Stimulated activated CD4-positive, alpha-beta T cell treated with anti-CD3 and anti-CD28 coated beads, Interleukin-2, amount 100 ng/mL, for 24 hours (primary cell): ENCODE results near the gene BNIP2.
"Not testable (repeated sequence)": the region's sequence is repeated elsewhere in the genome, so short reads cannot be mapped to it uniquely, and the experiment has no call there.

Experiments used
- DNase-seq, 2 donors: peaks; one replicate each; pipeline ENCODE4 v3.0.0-alpha.2; 2020

Gene BNIP2, protein sequence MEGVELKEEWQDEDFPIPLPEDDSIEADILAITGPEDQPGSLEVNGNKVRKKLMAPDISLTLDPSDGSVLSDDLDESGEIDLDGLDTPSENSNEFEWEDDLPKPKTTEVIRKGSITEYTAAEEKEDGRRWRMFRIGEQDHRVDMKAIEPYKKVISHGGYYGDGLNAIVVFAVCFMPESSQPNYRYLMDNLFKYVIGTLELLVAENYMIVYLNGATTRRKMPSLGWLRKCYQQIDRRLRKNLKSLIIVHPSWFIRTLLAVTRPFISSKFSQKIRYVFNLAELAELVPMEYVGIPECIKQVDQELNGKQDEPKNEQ

DNA sequence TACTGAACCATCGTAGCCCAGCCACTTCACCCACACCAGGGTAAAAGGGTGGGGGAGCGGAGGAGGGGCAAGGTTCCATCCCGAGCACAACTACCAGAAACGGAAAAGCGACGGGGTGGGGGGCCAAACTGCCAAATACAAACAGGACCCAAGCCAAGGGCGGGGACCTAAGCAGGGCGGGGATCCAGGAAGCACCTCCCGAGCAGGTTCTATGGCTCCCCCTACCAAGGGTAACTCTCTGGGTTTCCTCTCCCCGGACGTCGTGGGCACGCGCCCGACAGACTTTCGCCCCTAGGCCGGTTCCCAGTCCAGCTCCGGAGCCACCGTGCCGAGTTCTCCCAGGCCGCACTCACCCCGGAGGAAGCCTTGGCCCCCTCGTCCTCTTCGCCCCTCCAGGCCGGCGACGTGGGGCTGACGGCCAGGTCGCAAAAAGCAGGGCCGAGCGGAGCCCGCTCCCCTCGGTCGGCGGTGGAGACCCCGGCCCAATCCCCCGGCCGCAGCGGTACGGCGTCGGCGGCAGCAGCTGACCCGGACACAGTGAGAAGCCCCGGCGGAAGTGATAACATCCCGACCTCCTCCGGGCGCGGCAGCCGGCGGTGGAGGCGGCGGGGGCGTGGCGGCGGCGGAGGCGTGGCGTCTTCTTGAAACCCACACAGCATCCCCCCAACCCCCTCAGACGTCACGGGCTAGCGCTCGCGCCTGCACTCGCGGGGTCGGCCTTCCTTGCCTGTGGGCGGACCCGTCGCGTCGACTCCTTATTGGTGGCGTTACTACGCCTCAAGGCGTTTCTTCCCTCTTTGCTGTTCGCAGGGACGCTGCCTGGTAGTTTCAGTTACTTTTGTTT lies at the start of gene BNIP2:
Gene BNIP2 (minus strand): TSS at position 539 of the 844 bp plus-strand sequence. CDS start 6,863 bp downstream, outside the sequence.
- peak; percentile 96 to 99 for DNase-seq

DNA sequence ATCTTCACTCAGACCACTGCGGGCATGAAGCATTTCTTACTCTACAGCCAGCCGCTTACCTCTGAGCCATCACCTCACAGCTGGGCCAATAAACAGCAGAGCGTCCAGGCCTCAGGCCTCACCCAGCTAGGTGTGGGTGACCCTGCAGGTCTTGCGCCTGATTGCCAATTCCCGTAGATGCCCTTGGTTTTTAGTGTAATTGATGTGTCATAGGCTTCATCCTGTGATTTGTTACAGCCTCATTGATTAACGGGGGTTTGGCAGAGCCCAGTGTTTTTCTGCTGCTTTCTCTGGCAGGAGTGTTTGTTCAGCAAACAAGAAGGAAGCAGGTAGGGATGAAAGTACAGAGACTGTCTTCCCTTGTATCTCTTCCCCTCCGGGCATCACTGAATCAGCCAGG lies 49.6 kb upstream of the BNIP2 start:
- DNase-seq, result no peak

DNA sequence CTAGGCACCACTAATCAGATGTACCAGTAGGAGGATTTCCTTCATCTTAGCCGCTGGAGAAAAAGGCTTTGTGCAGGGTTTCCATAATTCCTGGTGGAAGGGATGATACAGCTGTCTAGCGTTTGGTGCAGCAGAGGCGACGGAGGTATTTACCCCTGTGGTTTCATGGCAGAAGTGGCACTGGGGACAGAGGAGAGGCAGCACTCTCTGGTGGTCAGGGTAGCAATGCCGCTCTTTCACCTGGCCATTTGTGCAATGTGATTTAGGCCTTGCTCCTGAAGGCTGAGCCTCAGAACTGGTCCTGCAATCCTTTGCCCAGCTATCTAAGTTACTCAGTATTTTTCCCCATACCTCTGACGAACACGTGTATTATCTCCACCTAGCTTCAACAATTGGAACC lies 47.1 kb upstream of the BNIP2 start:
- no peak for DNase-seq

DNA sequence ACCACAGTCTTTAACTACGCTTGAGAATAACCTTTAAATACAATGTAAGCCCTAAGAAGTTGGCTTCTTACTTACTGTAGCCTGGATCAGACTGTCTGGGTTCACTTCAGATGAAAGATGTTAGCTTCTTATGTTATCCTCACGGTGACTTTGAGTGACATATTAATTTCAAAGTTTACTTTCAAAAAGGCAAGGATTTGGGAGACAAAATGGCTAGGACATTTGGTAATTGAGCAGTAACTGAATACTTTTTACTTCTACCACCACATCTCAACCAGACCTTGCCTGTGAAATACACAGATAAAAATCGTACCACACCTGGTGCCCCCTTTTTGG lies 36.0 kb upstream of the BNIP2 start:
- DNase-seq, result no peak

DNA sequence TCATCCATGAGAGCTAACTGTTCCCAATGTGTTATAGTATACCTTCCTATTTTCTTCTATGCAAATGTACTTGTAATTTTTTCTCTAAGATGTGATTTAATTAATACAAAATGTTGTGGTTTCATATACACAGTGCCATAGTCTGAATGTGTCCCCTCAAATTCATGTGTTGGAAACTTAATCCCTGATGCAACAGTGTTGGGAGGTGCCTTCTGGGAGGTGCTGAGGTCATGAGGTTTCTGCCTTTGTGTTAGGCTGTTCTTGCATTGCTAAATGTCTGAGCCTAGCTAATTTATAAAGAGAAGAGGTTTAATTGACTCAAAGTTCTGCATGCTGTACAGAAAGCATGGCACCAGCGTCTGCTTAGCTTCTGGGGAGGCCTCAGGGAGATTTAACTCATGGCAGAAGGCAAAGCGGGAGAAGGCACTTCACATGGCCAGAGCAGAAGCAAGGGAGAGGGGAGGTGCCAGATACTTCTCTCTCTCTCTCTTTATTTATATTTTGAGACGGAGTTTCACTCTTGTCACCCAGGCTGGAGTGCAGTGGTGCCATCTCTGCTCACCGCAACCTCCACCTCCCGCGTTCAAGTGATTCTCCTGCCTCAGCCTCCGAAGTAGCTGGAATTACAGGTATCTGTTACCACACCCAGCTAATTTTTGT lies 34.7 kb upstream of the BNIP2 start:
- no peak for DNase-seq

DNA sequence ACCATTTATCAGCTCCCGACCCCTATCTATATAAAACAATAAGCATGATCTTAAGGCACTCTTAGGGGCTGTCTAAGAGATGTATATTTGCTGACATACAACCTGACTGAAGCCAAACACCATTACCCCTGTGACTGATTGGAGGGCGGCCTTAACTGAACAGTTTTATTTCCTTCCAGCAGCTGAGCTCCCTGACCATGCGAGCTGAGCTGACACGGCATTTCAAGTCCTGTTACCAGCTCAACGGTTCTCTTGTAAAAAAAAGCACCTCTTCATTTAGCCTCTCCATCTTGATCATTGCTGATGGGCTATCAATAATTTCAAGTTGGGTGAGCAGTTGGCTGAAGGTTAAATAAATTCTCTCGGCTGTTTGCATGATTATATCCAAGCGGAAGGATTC lies 33.4 kb upstream of the BNIP2 start:
- no peak for DNase-seq

DNA sequence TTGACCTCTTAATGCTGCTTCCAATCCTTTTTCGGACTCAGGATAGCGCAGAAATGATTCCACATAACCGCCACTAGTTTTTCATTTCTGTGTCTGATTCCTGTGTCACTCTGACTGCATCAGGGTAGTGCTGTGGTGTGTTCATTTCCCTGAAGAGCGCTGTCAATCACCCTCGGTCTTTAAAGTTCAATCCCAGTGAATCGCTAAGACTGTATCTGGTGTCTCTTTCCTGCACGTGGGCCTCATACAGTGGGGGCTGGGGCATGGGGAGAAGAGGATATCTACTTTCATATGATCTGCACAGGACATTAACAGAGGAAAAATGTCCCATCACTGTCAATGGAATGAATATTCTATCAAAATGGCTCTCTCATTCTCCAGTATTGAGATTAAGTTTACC lies 32.9 kb upstream of the BNIP2 start:
- DNase-seq, result no peak

DNA sequence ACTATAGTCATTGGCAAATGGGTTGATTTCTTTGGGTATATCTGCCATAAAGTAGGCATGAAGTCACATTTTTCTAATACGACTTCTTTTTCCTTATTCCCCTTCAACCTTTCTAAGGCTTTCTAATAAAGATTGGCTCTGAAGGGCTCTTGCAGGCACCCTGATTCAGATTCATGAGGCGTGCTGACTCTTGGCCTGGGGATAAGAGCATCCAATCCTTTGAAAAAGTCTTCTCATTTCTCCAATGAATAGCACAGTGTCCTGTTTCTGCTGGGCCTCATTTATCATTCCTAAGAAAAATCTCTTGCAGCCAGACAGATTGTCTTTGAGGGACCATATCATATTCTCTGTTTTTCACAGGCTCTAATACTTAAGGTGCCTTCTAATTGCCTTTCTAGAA lies 32.3 kb upstream of the BNIP2 start:
- no peak for DNase-seq

DNA sequence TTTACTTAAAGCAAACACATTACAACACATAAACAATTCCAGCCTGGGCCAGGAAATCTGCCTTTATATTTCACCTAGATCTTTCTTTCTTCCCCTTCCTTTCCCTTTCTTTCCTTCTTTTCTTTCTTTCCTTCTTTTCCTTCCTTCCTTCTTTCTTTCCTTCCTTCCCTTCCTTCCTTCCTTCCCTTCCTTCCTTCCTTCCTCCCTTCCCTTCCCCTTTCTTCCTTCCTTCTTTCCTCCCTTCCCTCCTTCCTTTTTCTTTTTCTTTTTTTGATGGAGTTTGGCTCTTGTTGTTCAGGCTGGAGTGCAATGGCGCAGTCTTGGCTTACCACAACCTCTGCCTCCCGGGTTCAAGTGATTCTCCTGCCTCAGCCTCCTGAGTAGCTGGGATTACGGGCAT lies 24.1 kb upstream of the BNIP2 start:
- no peak for DNase-seq

DNA sequence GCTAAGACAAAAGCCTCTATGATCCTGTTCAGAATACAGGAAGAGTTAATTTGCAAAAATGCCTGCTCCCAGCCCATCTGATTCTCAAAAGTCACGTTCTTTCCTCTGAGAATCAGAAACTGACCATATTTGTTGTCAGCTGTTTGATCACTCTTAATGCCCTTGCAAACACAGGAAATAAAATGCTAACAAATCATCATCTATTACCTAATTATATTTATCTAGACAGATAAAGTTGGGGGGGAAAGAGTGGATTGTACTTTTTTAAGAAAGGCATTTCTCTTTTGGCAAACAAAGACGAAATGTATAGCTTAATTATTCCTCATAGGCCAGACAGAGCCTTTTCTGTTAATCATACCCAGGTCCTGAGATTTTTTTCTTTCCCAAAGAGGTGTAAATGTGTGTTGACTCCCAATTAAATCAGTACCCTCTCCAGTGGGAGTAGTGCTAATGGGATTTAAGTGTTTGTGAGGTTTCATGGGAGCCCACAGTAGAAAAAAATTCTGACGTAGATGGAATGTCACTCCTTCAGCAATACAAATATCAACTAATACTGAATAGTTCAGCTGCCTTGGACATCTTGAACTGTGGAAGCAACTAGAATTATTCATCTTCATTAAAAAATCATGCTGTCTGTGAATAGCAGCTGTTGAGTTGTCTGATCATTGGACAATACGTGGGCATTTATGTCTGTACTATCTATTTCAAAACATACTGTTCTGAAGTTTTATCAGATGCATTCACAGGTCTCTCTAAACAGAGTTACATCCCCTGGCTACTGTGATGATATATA lies 22.5 kb upstream of the BNIP2 start:
- no peak for DNase-seq

DNA sequence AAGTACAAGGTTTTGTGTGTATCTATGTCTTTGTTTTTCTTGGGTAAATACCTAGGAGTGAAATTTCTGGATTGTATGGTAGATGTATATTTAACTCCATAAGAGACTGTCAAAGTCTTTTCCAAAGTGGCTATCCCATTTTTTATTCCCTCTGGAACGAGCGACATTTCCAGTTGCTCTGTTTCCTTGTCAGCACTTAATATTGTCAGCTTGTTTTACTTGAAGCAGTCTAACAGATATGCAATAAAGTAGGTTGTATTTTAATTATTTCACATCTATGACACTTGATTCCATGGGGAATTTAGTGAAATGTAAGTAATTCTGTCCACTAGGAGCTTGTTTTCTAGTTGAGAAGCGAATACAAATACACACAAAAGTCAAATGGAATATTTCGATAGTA lies 18.5 kb upstream of the BNIP2 start:
- no peak for DNase-seq

DNA sequence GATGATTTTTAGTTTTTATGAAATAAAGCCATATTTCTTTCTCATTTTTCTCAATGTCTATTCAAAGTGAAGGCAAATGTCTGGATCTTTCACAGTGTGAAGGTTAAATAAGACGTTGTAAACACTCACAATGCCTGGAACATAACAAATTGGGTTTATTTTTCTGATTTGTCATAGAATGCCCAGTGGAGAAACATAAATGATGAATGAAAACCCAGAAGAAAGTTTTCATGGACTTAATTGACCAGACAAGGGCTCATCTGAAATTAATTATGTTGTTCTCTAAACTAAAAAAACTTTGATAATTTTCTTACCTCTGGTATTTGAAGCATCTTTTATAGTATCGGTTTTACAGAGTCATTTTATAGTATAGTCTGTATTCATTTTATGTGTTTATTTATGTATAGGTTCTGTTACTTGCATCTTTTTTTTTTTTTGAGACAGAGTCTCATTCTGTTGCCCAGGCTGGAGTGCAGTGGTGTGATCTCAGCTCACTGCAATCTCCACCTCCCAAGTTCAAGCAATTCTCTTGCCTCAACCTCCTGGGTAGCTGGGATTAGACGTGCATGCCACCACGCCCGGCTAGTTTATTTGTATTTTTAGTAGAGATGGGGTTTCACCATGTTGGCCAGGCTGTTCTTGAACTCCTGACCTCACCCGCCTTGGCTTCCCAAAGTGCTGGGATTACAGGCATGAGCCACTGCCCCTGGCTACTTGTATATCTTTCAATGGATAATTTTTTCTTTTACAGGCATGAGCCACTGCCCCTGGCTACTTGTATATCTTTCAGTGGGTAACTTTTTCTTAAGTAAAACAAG lies 15.1 kb upstream of the BNIP2 start:
- no peak for DNase-seq

DNA sequence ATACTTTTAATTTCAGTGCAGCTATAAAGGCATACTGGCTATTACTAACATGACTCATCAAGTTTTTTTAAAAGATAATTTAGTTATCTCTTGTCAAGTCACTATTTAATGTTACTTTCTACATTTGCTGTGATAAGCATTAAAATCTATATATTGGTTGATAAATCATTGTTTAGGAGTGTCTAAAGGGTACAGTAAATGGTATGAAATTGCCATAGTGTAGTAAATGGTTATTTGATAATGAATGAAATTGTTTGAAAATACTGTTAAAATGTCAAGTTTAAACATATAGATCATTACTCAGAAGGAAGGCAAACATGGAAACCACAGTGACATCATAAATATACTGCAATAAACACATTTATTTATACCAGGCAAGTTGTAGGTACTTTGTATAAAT lies 13.2 kb upstream of the BNIP2 start:
- no peak for DNase-seq

DNA sequence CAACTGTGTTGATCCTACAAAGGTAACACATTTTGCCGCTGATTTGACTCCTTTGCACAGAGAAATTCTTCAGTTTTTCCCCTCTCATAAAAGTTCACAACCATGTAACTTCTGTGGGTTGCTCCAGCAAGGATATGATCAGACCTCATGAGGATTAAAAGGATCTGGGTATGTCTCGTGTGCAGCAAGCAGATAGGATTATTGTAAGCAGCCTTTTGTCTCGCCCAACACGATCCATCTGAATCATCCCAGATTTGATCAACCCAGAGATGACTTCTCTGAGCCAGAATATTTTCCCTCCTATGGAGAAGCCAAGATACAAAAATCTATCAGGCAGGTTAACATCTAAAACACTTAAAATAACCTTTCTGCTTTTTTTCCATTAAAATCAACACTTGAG lies 12.8 kb upstream of the BNIP2 start:
- no peak for DNase-seq

DNA sequence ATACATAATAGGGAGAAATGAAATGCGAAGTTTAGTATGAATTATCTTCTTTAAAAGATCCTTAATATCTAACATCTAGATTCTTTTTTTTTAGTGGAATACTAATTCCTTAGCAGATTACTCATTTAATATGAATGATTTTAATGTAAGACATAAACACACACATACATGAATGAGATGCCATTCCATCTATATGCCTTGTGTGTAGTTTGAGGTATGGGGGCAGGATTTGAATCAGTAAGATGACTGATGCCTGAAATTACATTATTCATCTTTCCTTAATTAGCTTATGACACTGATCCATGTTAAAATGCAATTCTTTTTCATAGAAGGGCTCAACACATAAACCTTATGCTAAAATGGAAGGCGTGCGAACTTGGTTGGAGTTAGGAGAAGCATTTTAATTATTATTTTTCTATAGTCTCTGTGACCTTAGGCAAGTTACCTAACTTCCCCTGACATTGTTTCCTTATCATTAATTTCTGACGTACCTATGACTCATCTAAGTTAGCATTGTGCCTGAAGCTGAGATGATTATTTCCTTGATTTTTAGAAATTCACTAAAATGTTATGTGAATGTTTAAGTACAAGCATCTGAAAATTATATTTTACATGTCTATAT lies 10.8 kb upstream of the BNIP2 start:
- no peak for DNase-seq

DNA sequence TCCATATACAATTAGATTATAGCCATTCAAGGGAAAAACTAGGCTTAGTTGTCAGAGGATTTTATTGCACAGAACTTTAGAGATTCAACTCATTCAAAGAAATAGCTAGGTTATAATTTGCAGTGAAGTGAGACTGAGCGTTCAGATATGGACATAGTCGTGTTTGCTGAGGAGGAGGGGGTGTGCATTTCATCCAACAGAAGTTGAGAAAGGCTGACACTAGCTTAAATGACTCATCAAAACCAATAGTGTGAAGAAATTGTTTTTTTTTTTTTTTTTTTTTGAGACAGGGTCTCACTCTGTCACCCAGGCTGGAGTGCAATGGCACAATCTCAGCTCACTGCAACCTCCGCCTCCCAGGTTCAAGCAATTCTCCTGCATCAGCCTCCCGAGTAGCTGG lies 8.9 kb upstream of the BNIP2 start:
- not testable (repeated sequence) for DNase-seq

DNA sequence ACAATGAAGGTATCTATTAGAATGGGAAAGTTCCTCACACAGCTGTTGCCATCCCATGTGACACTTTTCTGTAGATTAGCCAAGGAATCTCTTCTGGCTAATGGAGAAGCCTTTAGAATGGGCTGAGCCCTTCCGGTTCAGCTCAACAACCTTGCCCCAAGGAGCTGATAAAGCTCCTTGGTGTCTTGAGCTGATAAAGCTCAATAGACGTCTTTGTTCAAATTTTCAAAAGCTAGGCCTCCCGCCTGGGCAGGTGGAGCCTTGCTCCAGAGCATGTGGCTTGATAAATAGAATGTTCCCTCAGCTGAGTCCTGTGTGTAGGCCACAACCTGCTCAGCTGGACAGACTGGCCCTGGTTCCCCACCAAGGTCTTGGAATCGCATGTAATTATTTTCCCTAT lies 7.2 kb upstream of the BNIP2 start:
- DNase-seq, result no peak

DNA sequence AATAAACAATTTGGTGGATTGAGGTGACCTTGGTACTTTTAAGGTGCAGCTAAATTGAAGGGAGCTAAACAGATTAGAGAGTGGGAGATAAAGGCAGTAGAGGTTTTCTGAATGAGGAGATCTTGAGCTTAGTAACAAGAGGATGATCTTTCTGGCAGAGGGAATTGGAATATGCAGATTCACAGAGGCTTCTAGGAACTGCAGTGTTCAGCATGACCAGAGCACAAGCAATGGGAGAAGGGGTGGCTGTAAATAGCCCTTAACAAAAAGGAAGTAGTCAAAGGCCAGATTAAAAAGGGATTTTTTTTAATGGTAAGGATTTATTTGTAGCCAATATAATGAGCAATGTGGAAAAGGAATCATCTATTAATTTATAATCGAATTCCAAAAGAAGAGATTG lies 5.7 kb upstream of the BNIP2 start:
- DNase-seq, result no peak

DNA sequence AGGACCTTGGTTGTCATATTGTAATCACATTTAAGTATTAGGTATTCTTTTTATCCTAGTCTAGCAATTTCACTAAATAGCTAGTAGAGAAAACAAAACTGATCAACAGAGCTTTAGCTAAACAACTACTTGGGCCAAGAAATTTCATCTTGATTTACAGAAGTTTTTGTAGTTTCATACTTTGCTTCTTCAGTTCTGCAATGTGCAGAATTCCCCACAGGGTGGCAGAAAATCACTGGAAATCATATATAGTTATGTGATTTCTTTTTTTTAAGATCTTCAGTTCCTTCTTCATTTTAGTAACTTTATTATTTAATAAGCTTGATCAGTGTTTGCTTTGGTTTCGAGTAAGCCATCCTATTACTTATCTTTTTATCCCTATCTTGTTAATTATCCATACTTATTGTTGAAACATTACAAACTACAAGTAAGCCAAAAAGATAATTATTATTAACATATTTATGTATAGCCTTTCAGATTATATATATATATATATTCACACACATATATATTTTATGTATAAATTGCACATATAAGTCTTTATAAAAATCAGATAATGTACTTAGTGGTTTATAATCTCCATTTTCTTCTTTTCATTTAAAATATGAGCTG lies 2.2 kb upstream of the BNIP2 start:
- DNase-seq, result peak; percentile 31 to 45

DNA sequence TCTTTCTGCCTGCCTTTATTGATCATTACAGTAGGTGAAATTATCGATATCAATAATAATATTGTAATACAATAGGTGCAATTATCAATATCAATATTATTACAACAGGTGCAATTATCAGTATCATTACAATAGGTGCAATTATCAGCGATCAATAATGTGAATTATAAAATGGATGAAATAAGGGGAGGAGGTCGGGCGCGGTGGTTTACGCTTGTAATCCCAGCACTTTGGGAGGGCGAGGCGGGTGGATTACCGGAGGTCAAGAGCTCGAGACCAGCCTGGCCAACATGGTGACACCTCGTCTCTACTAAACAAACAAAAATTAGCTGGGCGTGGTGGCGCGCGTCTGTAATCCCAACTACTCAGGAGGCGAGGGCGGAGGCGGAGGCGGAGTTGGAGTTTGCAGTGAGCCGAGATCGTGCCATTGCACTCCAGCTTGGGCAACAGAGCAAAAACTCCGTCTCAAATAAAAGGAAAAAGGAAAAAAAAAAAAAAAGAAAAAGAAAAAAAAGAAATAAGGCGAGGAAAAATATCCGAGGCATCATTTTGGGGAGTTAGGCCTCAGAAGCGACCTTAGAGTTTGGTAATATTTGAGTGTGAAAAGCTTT lies 611 bp upstream of the BNIP2 start:
- DNase-seq, result peak; percentile 62 to 69

DNA sequence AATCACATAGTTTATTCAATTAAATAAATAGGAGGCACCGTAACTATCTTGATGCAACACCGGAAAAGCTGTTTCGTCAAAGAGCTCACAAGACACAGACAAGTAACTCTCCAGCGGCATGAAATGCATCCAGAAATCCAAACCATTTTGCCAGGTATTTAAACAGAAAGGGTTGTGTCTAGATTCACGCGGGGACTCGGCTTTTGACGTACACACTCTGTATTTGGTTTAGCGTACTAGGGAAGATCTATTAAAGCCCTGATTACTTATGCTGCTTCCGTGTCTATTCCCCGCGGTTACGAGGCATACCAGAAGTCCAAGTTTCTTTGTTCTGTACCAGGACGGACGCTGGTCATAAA lies 718 bp downstream of the BNIP2 start:
- no peak for DNase-seq
